Stomach smooth muscle (tissue), 2 donors: ENCODE measurements around the gene ATRAID.
"Not testable (repeated sequence)": the region's sequence is repeated elsewhere in the genome, so short reads cannot be mapped to it uniquely, and the experiment has no call there.

Experiments used
- H3K27ac ChIP-seq: one replicate; pipeline ENCODE4 v1.7.0; 2013; ENCODE audit warnings: mild to moderate bottlenecking, low read length, inconsistent platforms
- H3K27me3 ChIP-seq, 2 donors: one replicate each; pipeline ENCODE4 v1.7.0; 2013; ENCODE audit warnings: low read length in 2 of 2; ENCODE audit not compliant: insufficient read depth in 2 of 2, control insufficient read depth in 1 of 2
- H3K36me3 ChIP-seq, 2 donors: one replicate each; pipeline ENCODE4 v1.7.0; 2013; ENCODE audit warnings: low read length in 2 of 2; ENCODE audit not compliant: control insufficient read depth in 2 of 2, insufficient read depth in 2 of 2
- H3K4me1 ChIP-seq: one replicate; pipeline ENCODE4 v1.7.0; 2013; ENCODE audit warnings: low read length; ENCODE audit not compliant: control insufficient read depth, insufficient read depth
- H3K4me3 ChIP-seq, 2 donors: one replicate each; pipeline ENCODE4 v1.7.0; 2013; ENCODE audit warnings: low read length in 2 of 2
- H3K9ac ChIP-seq, 2 donors: one replicate each; pipeline ENCODE4 v1.7.0; 2013; ENCODE audit warnings: low read length in 2 of 2, mild to moderate bottlenecking in 1 of 2
- H3K9me3 ChIP-seq, 2 donors: one replicate each; pipeline ENCODE4 v1.7.0; 2013; ENCODE audit warnings: low read length in 2 of 2; ENCODE audit not compliant: control insufficient read depth in 2 of 2
- donor health status: healthy.
- donor health status: Pancreatic carcinoma.

Gene ATRAID

GRCh38 chr2:27178469-27178868 is 33.4 kb upstream of the ATRAID start:
- no peak overlapping the region for H3K4me3 ChIP-seq
- H3K4me1 ChIP-seq = no peaks in the 10 kb centered on the region
- no peak overlapping the region for H3K9ac ChIP-seq
- no peak overlapping the region for H3K27ac ChIP-seq
- no peaks in the 10 kb centered on the region for H3K9me3 ChIP-seq
- no peaks in the 10 kb centered on the region for H3K36me3 ChIP-seq
- peaks cover 6% of the 10 kb centered on the region in 2 donors for H3K27me3 ChIP-seq

GRCh38 chr2:27179344-27180000 is 32.4 kb upstream of the ATRAID start:
- Histone ChIP-seq H3K4me3 (no peak overlapping the region), H3K27me3 (peaks cover 6% of the 10 kb centered on the region in 2 donors), H3K9me3 (no peaks in the 10 kb centered on the region), H3K27ac (no peak overlapping the region), H3K9ac (no peak overlapping the region), H3K4me1 (no peaks in the 10 kb centered on the region), H3K36me3 (no peaks in the 10 kb centered on the region)

GRCh38 chr2:27182346-27182745 is 29.5 kb upstream of the ATRAID start:
- peaks cover 4 to 6% of the 10 kb centered on the region in 2 donors for H3K27me3 ChIP-seq
- no peak overlapping the region for H3K4me3 ChIP-seq
- H3K9me3 ChIP-seq = no peaks in the 10 kb centered on the region
- peaks cover 7% of the 10 kb centered on the region for H3K4me1 ChIP-seq
- no peak overlapping the region for H3K27ac ChIP-seq
- H3K36me3 ChIP-seq = no peaks in the 10 kb centered on the region
- H3K9ac ChIP-seq = no peak overlapping the region

GRCh38 chr2:27184115-27184514 is 27.7 kb upstream of the ATRAID start:
- Histone ChIP-seq H3K36me3 (no peaks in the 10 kb centered on the region), H3K27ac (no peak overlapping the region), H3K9ac (no peak overlapping the region), H3K4me3 (no peak overlapping the region), H3K27me3 (peaks cover 2 to 3% of the 10 kb centered on the region in 2 donors), H3K9me3 (no peaks in the 10 kb centered on the region), H3K4me1 (peaks cover 7% of the 10 kb centered on the region)

GRCh38 chr2:27185331-27186026 is 26.4 kb upstream of the ATRAID start:
- Histone ChIP-seq H3K27ac (no peak overlapping the region), H3K4me1 (peaks cover 7% of the 10 kb centered on the region), H3K9ac (no peak overlapping the region), H3K4me3 (no peak overlapping the region), H3K27me3 (no peaks in the 10 kb centered on the region), H3K9me3 (no peaks in the 10 kb centered on the region), H3K36me3 (no peaks in the 10 kb centered on the region)

- Histone ChIP-seq H3K4me1 (peaks cover 7% of the 10 kb centered on the region), H3K36me3 (no peaks in the 10 kb centered on the region), H3K9ac (no peak overlapping the region), H3K9me3 (no peaks in the 10 kb centered on the region), H3K27ac (no peak overlapping the region), H3K4me3 (no peak overlapping the region), H3K27me3 (peaks cover 0 to 6% of the 10 kb centered on the region in 2 donors)
These were observed 25.1 kb upstream of the ATRAID start for GRCh38 chr2:27186613-27187345.

GRCh38 chr2:27189989-27190388 is 21.9 kb upstream of the ATRAID start:
- Histone ChIP-seq H3K4me3 (no peak overlapping the region), H3K9me3 (no peaks in the 10 kb centered on the region), H3K9ac (no peak overlapping the region), H3K27me3 (peaks cover 0 to 6% of the 10 kb centered on the region in 2 donors), H3K36me3 (no peaks in the 10 kb centered on the region), H3K27ac (no peak overlapping the region), H3K4me1 (peaks cover 7% of the 10 kb centered on the region)

GRCh38 chr2:27191070-27191829 is 20.6 kb upstream of the ATRAID start:
- Histone ChIP-seq H3K27me3 (peaks cover 0 to 6% of the 10 kb centered on the region in 2 donors), H3K4me1 (no peaks in the 10 kb centered on the region), H3K9me3 (no peaks in the 10 kb centered on the region), H3K9ac (no peak overlapping the region), H3K4me3 (no peak overlapping the region), H3K27ac (no peak overlapping the region), H3K36me3 (no peaks in the 10 kb centered on the region)

GRCh38 chr2:27194538-27195354 is 17.1 kb upstream of the ATRAID start:
- Histone ChIP-seq H3K36me3 (peaks cover 0 to 2% of the 10 kb centered on the region in 2 donors), H3K4me3 (no peak overlapping the region), H3K27ac (no peak overlapping the region), H3K27me3 (peaks cover 0 to 6% of the 10 kb centered on the region in 2 donors), H3K9me3 (no peaks in the 10 kb centered on the region), H3K9ac (no peak overlapping the region), H3K4me1 (no peaks in the 10 kb centered on the region)

- H3K9me3 ChIP-seq, H3K27ac ChIP-seq, H3K9ac ChIP-seq, H3K36me3 ChIP-seq, H3K4me1 ChIP-seq, H3K27me3 ChIP-seq, H3K4me3 ChIP-seq: not testable (repeated sequence)
These were observed 16.0 kb upstream of the ATRAID start for GRCh38 chr2:27195799-27196198.
